ENCODE data around the gene TSFM.

The TSFM gene

DNA sequence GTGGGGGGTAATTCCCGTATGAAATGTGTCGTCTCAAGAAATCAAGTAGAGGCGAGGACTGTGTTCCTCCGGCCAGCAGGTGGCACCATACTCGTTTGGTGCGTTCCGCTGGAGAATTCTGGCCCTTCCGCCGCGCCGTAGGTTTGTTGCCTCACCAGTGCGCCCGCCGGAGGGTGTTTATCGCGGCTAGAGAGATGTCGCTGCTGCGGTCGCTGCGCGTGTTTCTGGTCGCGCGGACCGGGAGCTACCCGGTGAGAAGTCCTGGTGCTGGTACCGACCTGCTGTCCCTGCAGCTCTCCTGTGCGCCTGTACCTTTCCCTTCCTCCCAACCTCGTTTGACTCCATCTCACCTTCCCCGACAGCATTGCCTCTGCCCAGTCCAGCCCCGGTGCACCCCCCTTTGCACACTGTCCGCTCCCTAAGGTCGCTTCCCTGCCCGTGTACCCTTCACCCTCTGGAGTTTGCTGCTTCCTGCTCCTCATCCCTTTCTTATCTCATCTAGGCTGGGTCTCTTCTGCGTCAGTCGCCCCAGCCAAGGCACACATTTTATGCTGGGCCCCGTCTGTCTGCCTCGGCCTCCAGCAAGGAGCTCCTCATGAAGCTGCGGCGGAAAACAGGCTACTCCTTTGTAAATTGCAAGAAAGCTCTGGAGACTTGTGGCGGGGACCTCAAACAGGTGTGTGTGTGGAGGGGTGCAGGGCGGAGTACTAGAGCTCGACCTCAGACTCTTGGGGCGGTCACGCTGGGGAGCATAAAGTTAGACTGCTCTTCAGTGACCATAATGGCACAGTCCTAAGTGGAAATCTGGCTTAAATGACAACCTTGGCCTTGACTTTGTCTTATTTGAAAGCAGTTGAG, at the start of gene TSFM:
TSFM (plus strand) TSS at position 180 of the 858 bp plus-strand sequence; CDS start at position 195, 15 bp downstream.
- DNase-seq (ENCODE audit: low spot score), result peak; percentile 90
- in situ Hi-C loops (cut with MboI; ENCODE audit: low sequenced_read_pairs, unreplicated experiment), result no loop called here

DNA sequence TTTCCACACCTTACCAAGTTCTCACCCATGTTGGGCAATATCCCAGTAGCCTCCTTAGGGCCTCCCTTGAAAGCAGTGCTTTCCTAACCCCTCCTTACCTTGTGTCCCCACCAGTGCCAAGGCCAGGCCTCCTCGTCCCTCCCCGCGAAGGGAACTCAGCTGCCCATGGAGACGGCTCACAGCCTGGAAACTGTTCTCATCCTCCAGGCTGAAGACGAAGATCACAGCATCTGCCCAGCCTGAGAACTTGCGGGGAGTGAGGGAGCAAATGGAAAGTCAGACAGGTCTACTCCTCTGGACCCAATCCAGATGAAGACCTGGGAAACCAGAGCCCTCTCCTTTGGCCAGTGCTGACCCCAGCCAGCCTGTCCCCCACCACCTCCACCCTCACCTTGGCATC, 48.7 kb upstream of the TSFM start:
- DNase-seq (ENCODE audit: low spot score), result no peak
- in situ Hi-C loops (cut with MboI; ENCODE audit: low sequenced_read_pairs, unreplicated experiment), result no loop called here
- TF ChIP-seq, protein P1, sequence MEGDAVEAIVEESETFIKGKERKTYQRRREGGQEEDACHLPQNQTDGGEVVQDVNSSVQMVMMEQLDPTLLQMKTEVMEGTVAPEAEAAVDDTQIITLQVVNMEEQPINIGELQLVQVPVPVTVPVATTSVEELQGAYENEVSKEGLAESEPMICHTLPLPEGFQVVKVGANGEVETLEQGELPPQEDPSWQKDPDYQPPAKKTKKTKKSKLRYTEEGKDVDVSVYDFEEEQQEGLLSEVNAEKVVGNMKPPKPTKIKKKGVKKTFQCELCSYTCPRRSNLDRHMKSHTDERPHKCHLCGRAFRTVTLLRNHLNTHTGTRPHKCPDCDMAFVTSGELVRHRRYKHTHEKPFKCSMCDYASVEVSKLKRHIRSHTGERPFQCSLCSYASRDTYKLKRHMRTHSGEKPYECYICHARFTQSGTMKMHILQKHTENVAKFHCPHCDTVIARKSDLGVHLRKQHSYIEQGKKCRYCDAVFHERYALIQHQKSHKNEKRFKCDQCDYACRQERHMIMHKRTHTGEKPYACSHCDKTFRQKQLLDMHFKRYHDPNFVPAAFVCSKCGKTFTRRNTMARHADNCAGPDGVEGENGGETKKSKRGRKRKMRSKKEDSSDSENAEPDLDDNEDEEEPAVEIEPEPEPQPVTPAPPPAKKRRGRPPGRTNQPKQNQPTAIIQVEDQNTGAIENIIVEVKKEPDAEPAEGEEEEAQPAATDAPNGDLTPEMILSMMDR (IDR thresholded peaks at IDR 0.05; ENCODE audit: borderline replicate concordance, control extremely low read depth, extremely low read depth, insufficient read depth, missing control alignments), result no peak

More for the DNA sequence above, at the start of gene TSFM:
- TF ChIP-seq, protein P1 (IDR thresholded peaks at IDR 0.05; ENCODE audit: borderline replicate concordance, control extremely low read depth, extremely low read depth, insufficient read depth, missing control alignments), result peak; percentile 91

DNA sequence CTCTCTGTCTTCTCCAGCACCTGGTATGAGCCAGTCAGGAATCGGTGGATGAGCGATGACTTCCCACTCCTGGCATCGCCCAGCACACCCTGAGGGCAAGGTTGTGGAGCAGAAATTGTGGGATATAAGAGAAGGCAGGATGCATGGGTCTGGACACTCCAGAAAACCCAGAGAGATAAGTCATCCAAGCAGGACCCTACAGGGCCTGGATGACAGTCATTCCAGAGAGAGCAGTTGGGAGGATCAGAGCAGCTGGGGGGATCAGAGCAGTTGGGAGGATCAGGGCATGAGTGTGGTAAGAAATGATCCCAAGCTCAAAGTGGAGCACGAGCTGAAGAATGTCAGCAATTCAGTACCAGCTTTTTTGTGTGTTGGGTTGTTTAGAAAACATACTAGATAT, 48.0 kb upstream of the TSFM start:
- in situ Hi-C loops (cut with MboI; ENCODE audit: low sequenced_read_pairs, unreplicated experiment), result no loop called here
- DNase-seq (ENCODE audit: low spot score), result no peak
- TF ChIP-seq, protein P1 (IDR thresholded peaks at IDR 0.05; ENCODE audit: borderline replicate concordance, control extremely low read depth, extremely low read depth, insufficient read depth, missing control alignments), result no peak

DNA sequence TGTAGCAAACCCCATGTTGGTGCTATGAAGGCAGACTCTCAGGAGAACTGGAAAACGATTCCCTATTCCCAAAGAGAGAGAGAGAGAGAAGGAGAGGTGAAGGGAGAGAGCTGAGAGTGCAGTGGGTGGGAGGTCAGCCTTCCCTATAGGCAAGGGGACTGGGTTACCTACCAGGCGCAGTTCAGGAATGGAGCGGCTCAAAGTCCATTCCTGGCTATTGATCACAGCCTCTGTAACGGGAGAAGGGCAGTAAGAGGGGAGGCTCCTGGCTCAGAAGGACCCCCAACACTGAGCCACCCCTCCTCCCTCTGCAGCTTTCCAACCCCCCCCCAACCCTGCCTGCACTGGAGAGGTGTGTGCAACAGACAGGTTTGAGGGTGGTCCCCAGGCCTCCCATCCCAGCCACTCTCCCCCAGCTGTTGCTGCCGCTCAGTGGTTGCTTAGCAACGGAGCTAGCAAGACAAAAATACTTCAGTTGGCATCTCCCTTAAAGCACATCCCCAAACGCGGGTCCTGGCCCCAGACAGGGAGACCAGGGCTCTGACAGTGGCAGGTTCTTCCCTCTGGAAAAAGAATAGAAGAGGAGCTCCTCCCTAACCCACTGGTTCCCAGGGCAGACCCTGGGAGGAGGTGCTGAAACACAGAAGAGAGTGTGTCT, 47.3 kb upstream of the TSFM start:
- in situ Hi-C loops (cut with MboI; ENCODE audit: low sequenced_read_pairs, unreplicated experiment), result no loop called here
- TF ChIP-seq, protein P1 (IDR thresholded peaks at IDR 0.05; ENCODE audit: borderline replicate concordance, control extremely low read depth, extremely low read depth, insufficient read depth, missing control alignments), result no peak
- DNase-seq (ENCODE audit: low spot score), result no peak

DNA sequence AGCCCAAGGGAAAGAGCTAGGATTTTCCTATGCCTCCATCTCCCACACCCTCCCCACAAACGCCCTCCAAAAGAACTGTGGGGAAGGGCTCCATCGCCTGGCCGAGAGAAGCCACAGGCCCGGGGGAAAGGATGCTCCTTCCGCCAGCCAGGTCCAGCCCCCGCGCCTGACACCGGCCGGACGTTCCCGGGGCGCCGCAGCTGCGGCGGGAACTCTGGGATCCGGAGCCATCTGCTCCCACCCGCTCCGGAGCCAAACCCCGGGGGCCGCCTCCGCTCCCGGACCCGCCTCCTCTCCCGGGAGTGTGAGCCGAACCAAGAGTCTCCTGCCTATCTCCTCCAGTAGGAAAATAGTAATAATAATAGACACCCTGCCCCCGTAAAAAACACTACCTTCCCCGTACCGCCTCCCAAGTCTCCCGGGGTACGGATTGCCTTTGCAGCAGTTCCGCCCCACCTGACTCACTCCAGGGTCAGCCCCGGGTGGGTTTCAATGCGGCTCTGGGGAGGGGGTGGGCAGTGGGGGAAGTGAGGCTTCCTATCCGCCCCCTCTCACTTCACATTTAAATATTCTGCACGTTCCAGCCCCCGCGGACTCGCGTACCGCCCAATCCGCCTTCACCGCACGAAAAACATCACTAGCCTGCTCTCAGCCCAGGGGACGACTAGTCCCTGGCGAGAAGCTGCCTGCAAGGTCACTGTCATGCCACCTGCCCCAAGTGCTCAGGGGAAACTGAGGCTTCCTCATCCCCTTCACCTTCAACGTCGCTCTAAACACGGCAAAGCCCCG, 46.4 kb upstream of the TSFM start:
- in situ Hi-C loops (cut with MboI; ENCODE audit: low sequenced_read_pairs, unreplicated experiment), result no loop called here
- DNase-seq (ENCODE audit: low spot score), result no peak
- TF ChIP-seq, protein P1 (IDR thresholded peaks at IDR 0.05; ENCODE audit: borderline replicate concordance, control extremely low read depth, extremely low read depth, insufficient read depth, missing control alignments), result no peak

DNA sequence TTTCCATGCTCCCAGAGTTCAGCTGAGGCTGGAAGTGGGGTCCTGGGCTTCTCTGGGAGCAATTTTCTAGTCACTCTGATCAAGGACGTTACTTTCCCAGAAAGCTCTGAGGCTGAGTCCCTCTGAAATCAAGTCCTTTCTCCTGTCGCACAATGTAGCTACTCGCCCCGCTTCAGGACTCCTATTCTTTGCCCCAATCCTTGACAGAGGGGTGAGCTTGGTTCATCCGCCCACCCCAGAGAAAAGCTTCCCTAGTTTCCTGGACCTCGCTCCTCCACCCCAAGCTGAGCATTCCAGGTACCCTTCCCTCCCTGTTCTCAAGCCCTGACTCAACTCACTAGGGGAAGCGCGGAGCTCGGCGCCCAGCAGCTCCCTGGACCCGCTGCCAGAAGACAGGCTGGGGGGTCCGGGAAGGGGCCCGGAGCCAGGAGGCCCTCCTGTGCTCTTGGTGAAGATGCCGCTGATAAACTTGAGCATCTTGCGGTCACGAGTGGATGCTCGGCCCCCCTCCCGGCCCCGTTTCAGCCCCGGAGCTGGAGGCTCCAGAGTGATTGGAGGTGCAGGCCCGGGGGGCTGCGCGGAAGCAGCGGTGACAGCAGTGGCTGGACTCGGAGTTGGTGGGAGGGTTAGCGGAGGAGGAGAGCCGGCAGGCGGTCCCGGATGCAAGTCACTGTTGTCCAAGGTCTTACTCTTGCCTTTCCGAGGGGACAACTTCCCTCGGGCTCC, 45.7 kb upstream of the TSFM start:
- TF ChIP-seq, protein P1 (IDR thresholded peaks at IDR 0.05; ENCODE audit: borderline replicate concordance, control extremely low read depth, extremely low read depth, insufficient read depth, missing control alignments), result no peak
- in situ Hi-C loops (cut with MboI; ENCODE audit: low sequenced_read_pairs, unreplicated experiment), result no loop called here
- DNase-seq (ENCODE audit: low spot score), result no peak

Measured in GM13976 (cell line).